Keratinocyte (primary cell): Measurements from ENCODE around the gene SLC17A7. TPM values are rescaled to one million over a fixed set of nuclear protein-coding genes. Genes with fewer than 3 reads are reported as not detected.
"Not testable (repeated sequence)": the region's sequence is repeated elsewhere in the genome, so short reads cannot be mapped to it uniquely, and the experiment has no call there.

Source experiments
- DNase-seq: peaks from one replicate; pipeline ENCODE4 v3.0.0-alpha.2; 2011; ENCODE audit warnings: low read depth, missing footprints, low spot score
- FAIRE-seq: peaks from 2 replicates; lab custom pipeline; 2011; peaks lifted over from hg19 to GRCh38; lab: Jason Lieb, UNC
- H2AFZ ChIP-seq: 2 replicates; pipeline ENCODE4 v1.6.0; 2012; ENCODE audit warnings: low read length, control low read depth, inconsistent platforms; ENCODE audit not compliant: control insufficient read depth
- H3K27ac ChIP-seq: 2 replicates; pipeline ENCODE4 v1.5.1; 2011; ENCODE audit warnings: low read length; ENCODE audit not compliant: control insufficient read depth, insufficient read depth
- H3K27me3 ChIP-seq: 3 replicates; pipeline ENCODE4 v1.6.0; 2011; ENCODE audit warnings: low read length; ENCODE audit not compliant: control insufficient read depth, insufficient read depth; ENCODE audit errors: extremely low read depth
- H3K36me3 ChIP-seq, 2 experiments: 2 replicates in 1 of 2; 3 replicates in 1 of 2; pipeline ENCODE4 v1.5.1; 2011; ENCODE audit warnings: low read length in 2 of 2, mild to moderate bottlenecking in 1 of 2; ENCODE audit not compliant: control insufficient read depth in 2 of 2, insufficient read depth in 2 of 2; ENCODE audit errors: extremely low read depth in 1 of 2
- H3K4me1 ChIP-seq: 3 replicates; pipeline ENCODE4 v1.5.1; 2011; ENCODE audit warnings: low read length; ENCODE audit not compliant: control insufficient read depth, insufficient read depth; ENCODE audit errors: extremely low read depth
- H3K4me2 ChIP-seq: 3 replicates; pipeline ENCODE4 v1.6.0; 2011; ENCODE audit warnings: low read depth, low read length; ENCODE audit not compliant: control insufficient read depth, insufficient read depth; ENCODE audit errors: extremely low read depth
- H3K4me3 ChIP-seq, 3 experiments: fragments of 200-600 bp in 1 of 3; sonication (generic) in 1 of 3; 2 replicates in 2 of 3; 3 replicates in 1 of 3; pipeline ENCODE4 v1.5.1; 2011 to 2016; ENCODE audit warnings: low read length in 3 of 3, mild to moderate bottlenecking in 3 of 3, control low read depth in 2 of 3, inconsistent platforms in 1 of 3, low read depth in 1 of 3, mixed read lengths in 1 of 3, mixed run types in 1 of 3, moderate library complexity in 1 of 3; ENCODE audit not compliant: control insufficient read depth in 2 of 3, insufficient read depth in 2 of 3; ENCODE audit errors: extremely low read depth in 1 of 3
- H3K79me2 ChIP-seq: 2 replicates; pipeline ENCODE4 v1.6.0; 2012; ENCODE audit warnings: low read length; ENCODE audit not compliant: control insufficient read depth, insufficient read depth
- H3K9ac ChIP-seq: 3 replicates; pipeline ENCODE4 v1.6.0; 2011; ENCODE audit warnings: low read length; ENCODE audit not compliant: control insufficient read depth, insufficient read depth; ENCODE audit errors: extremely low read depth
- H3K9me1 ChIP-seq: 3 replicates; pipeline ENCODE4 v1.6.0; 2011; ENCODE audit warnings: low read length; ENCODE audit not compliant: control insufficient read depth, insufficient read depth; ENCODE audit errors: extremely low read depth
- H3K9me3 ChIP-seq: 2 replicates; pipeline ENCODE4 v1.5.1; 2012; ENCODE audit warnings: low read depth, low read length; ENCODE audit not compliant: control insufficient read depth
- H4K20me1 ChIP-seq: 3 replicates; pipeline ENCODE4 v1.6.0; 2011; ENCODE audit warnings: low read length; ENCODE audit not compliant: control insufficient read depth, insufficient read depth; ENCODE audit errors: extremely low read depth
- EZH2 ChIP-seq: IDR thresholded peaks from one replicate; pipeline ENCODE4 v1.6.1; 2012; ENCODE audit warnings: inconsistent platforms, mild to moderate bottlenecking, low read length, moderate library complexity
- dilution Hi-C: fragments of 300-500 bp; cut with MboI; formaldehyde crosslinking; loops from one replicate; pipeline ENCODE4 v1.7.0; 2020; ENCODE audit warnings: low sequenced_read_pairs; ENCODE audit not compliant: extremely low pct_ligation_motif_present
- polyA plus RNA-seq, 5 experiments: library from polyadenylated mRNA; depleted of rRNA in 3 of 5; stranded (reverse) in 3 of 5; stranded (forward) in 1 of 5; unstranded in 1 of 5; fragments of >200 nt; gene quantifications; 1 replicate in 1 of 5; 2 replicates in 3 of 5; 3 replicates in 1 of 5; pipeline versions ENCODE4 v1.2.1 to v1.2.3, GENCODE V29; 2011 to 2012; ENCODE audit warnings: missing spikeins in 2 of 5, low read depth in 1 of 5, low replicate concordance in 1 of 5
- TF ChIP-seq, protein P1 (sequence below), 3 experiments: IDR thresholded peaks in 1 of 3; conservative IDR thresholded peaks in 1 of 3; optimal IDR thresholded peaks in 1 of 3; 2 replicates in 2 of 3; 3 replicates in 1 of 3; pipeline versions ENCODE3 to v1.5.1; 2011; ENCODE audit warnings: low read length in 3 of 3, mild to moderate bottlenecking in 3 of 3, moderate library complexity in 2 of 3, control low read depth in 1 of 3, inconsistent platforms in 1 of 3; ENCODE audit not compliant: insufficient read depth in 2 of 3; ENCODE audit errors: extremely low read depth in 1 of 3

The SLC17A7 gene
- polyA plus RNA-seq, 1 donor (not counting 4 experiments of a cell fraction or from before 2014, with no cell fraction given), result 0.04 TPM

GRCh38 chr19:49474542-49474924 is 33.2 kb upstream of the SLC17A7 start:
- peak overlapping the region; percentile 81 for H2AFZ ChIP-seq
- peak overlapping the region; percentile 69 for H3K9ac ChIP-seq
- H3K9me1 ChIP-seq, result no peaks in the 10 kb centered on the region
- no peak for TF ChIP-seq EZH2
- H3K27me3 ChIP-seq, result peaks cover 4% of the 10 kb centered on the region
- no peaks in the 10 kb centered on the region for H3K36me3 ChIP-seq
- H3K4me1 ChIP-seq, result peaks cover 4% of the 10 kb centered on the region
- dilution Hi-C loops, result no loop called here
- DNase-seq, result no peak
- H3K9me3 ChIP-seq, result no peaks in the 10 kb centered on the region
- no peaks in the 10 kb centered on the region for H3K79me2 ChIP-seq
- no peak for FAIRE-seq
- H3K27ac ChIP-seq, result no peak overlapping the region
- H3K4me3 ChIP-seq, result peak overlapping the region; percentile 43 to 99 (median 66)
- H4K20me1 ChIP-seq, result no peaks in the 10 kb centered on the region
- H3K4me2 ChIP-seq, result peak overlapping the region; percentile 74

DNA sequence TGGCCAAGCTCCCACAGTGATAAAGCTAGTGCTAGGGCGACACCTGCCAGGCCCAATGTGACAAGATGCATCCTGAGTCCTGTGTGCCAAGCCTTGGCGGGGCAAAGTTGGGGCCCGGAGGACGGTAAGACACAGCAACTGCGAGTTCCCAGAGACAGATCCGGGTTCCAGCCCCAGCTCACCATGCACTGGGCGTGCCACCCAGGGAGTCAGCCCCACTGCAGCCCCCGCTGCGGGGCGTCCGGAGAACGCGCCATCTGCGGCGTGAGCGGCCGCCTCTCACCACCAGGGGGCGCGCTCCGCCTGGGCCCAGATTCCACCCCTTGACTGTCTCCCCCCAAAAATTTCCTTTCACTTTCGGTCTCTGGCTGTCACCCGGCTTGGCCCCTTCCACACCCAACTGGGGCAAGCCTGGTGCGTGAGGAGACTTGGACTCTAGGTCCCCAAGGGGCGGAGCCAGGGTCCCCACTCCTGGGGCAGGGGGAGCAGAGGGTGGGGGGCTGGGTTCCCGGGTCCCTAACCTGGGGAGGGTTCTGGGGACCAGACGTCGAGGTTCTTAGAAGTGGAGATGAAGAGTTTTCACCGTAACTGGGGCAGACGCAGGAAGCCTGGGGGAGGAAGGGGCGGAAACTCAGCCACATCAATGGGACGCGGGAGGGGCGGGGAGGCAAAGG is 32.7 kb upstream of the SLC17A7 start, which contains the start of gene FLT3LG:
TSS of gene FLT3LG (plus strand) at position 348 of the 674 bp plus-strand sequence. CDS start 425 bp downstream, outside the sequence.
- no peak for FAIRE-seq
- dilution Hi-C loops, result no loop called here
- Histone ChIP-seq H3K9me1 (no peaks in the 10 kb centered on the region), H3K9ac (peak within 1 kb of the TSS; percentile 69), H3K4me2 (peak within 1 kb of the TSS; percentile 74), H2AFZ (peak within 1 kb of the TSS; percentile 81), H3K4me1 (peaks cover 6% of the 10 kb centered on the region), H3K4me3 (peak within 1 kb of the TSS; percentile 43 to 99 (median 66)), H3K36me3 (no peaks in the 10 kb centered on the region), H4K20me1 (no peaks in the 10 kb centered on the region), H3K9me3 (no peaks in the 10 kb centered on the region), H3K27ac (no peak within 1 kb of the TSS), H3K79me2 (no peaks in the 10 kb centered on the region), H3K27me3 (peaks cover 4% of the 10 kb centered on the region)
- TF ChIP-seq, protein P1, sequence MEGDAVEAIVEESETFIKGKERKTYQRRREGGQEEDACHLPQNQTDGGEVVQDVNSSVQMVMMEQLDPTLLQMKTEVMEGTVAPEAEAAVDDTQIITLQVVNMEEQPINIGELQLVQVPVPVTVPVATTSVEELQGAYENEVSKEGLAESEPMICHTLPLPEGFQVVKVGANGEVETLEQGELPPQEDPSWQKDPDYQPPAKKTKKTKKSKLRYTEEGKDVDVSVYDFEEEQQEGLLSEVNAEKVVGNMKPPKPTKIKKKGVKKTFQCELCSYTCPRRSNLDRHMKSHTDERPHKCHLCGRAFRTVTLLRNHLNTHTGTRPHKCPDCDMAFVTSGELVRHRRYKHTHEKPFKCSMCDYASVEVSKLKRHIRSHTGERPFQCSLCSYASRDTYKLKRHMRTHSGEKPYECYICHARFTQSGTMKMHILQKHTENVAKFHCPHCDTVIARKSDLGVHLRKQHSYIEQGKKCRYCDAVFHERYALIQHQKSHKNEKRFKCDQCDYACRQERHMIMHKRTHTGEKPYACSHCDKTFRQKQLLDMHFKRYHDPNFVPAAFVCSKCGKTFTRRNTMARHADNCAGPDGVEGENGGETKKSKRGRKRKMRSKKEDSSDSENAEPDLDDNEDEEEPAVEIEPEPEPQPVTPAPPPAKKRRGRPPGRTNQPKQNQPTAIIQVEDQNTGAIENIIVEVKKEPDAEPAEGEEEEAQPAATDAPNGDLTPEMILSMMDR (optimal IDR thresholded peaks at IDR 0.05 in 1 of 3, IDR thresholded peaks at IDR 0.05 in 1 of 3, conservative IDR thresholded peaks at IDR 0.05 in 1 of 3; ENCODE audit: extremely low read depth in 1 of 3, insufficient read depth in 2 of 3, low read length in 3 of 3), result peak; percentile 83 to 100 (median 88)
- TF ChIP-seq EZH2, result no peak
- no peak for DNase-seq

DNA sequence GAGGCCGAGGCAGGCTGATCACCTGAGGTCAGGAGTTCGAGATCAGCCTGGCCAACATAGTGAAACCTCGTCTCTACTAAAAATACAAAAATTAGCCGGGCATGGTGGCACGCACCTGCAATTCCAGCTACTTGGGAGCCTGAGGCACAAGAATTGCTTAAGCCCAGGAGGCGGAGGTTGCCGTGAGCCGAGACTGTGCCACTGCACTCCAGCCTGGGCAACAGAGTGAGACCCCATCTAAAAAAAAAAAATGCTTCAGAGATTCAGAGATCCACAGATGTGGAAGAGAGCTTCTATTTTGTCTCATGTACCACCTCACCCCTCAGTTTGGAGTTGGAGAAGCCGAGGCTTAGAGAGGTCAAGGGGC is 32.2 kb upstream of the SLC17A7 start:
- H3K9ac ChIP-seq, result peak overlapping the region; percentile 69
- peak overlapping the region; percentile 81 for H2AFZ ChIP-seq
- FAIRE-seq, H3K9me1 ChIP-seq, H4K20me1 ChIP-seq, dilution Hi-C loops, H3K36me3 ChIP-seq, DNase-seq, H3K9me3 ChIP-seq, H3K27me3 ChIP-seq, H3K79me2 ChIP-seq, H3K27ac ChIP-seq: not testable (repeated sequence)
- peaks cover 11% of the 10 kb centered on the region for H3K4me1 ChIP-seq
- peak overlapping the region; percentile 74 for H3K4me2 ChIP-seq
- H3K4me3 ChIP-seq, result peak overlapping the region in 2 of 3 experiments; percentile 66 to 99
